HT-29 (cell line): ENCODE measurements around the gene BAIAP2L2. TPM values are rescaled to one million over a fixed set of nuclear protein-coding genes. Genes with fewer than 3 reads are reported as not detected.
"Not testable (repeated sequence)": the region's sequence is repeated elsewhere in the genome, so short reads cannot be mapped to it uniquely, and the experiment has no call there.

Experiments
- DNase-seq: peaks from one replicate; pipeline ENCODE4 v3.0.0-alpha.2; 2015; ENCODE audit warnings: low spot score
- total RNA-seq: library from RNA; depleted of rRNA; stranded (reverse); fragments of >200 nt; shearing (Covaris generic); gene quantifications from 2 replicates; pipeline ENCODE4 v1.2.3, GENCODE V29; 2014; rRNA removed

BAIAP2L2 gene
- total RNA-seq, 1 experiment from 2014 or later = 11.6 TPM

- DNase-seq = no peak
Measured at GRCh38 chr22:38040953-38041759, 69.3 kb downstream of the BAIAP2L2 start.

GRCh38 chr22:38038890-38039812, 71.3 kb downstream of the BAIAP2L2 start:
- DNase-seq = no peak

- DNase-seq = no peak
Measured at GRCh38 chr22:38038426-38038825, 72.1 kb downstream of the BAIAP2L2 start.

GRCh38 chr22:38037367-38038150, 72.9 kb downstream of the BAIAP2L2 start:
- not testable (repeated sequence) for DNase-seq

- DNase-seq = no peak
Measured at GRCh38 chr22:38036392-38037062, 74.0 kb downstream of the BAIAP2L2 start.

- no peak for DNase-seq
Measured at GRCh38 chr22:38035530-38035885, 75.0 kb downstream of the BAIAP2L2 start.

Other genes starting within 250 kb of the BAIAP2L2 start
- 23.7 and 25.7 TPM in 2 replicates for gene MICALL1, start 204.4 kb downstream of the BAIAP2L2 start, total RNA-seq
- gene C22orf23, start 157.1 kb downstream of the BAIAP2L2 start, total RNA-seq = not detected in 2 replicates
- 122 and 144 TPM in 2 replicates for gene POLR2F, start 157.0 kb downstream of the BAIAP2L2 start, total RNA-seq
- gene SOX10, start 126.1 kb downstream of the BAIAP2L2 start, total RNA-seq = not detected in 2 replicates
- 49.5 and 52.5 TPM in 2 replicates for gene PICK1, start 53.3 kb downstream of the BAIAP2L2 start, total RNA-seq
- not detected in 2 replicates for gene SLC16A8, start 26.5 kb downstream of the BAIAP2L2 start, total RNA-seq
- gene PLA2G6, start 71.1 kb upstream of the BAIAP2L2 start, total RNA-seq = 13.0 and 16.1 TPM in 2 replicates
- 78.7 and 91.5 TPM in 2 replicates for gene MAFF, start 91.3 kb upstream of the BAIAP2L2 start, total RNA-seq
- 26.9 and 30.7 TPM in 2 replicates for gene TMEM184B, start 162.3 kb upstream of the BAIAP2L2 start, total RNA-seq
- gene CSNK1E, start 206.7 kb upstream of the BAIAP2L2 start, total RNA-seq = 127 and 152 TPM in 2 replicates